Trophoblast cell (in vitro differentiated cells and primary cell): ENCODE measurements around the gene ACTN2.

Experiments
- DNase-seq, 2 donors: peaks; one replicate each; pipeline ENCODE4 v3.0.0-alpha.2; 2016
- H2AFZ ChIP-seq: 2 replicates; pipeline ENCODE4 v1.6.1; 2013; ENCODE audit warnings: low read length, moderate library complexity, mild to moderate bottlenecking; ENCODE audit not compliant: insufficient read depth, poor library complexity
- H2AK5ac ChIP-seq: 2 replicates; pipeline ENCODE4 v1.6.1; 2013; ENCODE audit warnings: mild to moderate bottlenecking, low read length
- H2BK120ac ChIP-seq: 2 replicates; pipeline ENCODE4 v1.6.1; 2013; ENCODE audit warnings: low read length, mild to moderate bottlenecking, moderate library complexity; ENCODE audit not compliant: insufficient read depth, poor library complexity
- H2BK12ac ChIP-seq: 2 replicates; pipeline ENCODE4 v1.6.1; 2013; ENCODE audit warnings: mild to moderate bottlenecking, low read length, moderate library complexity
- H2BK5ac ChIP-seq: 2 replicates; pipeline ENCODE4 v1.6.1; 2013; ENCODE audit warnings: low read length, low read depth, moderate library complexity, mild to moderate bottlenecking; ENCODE audit not compliant: poor library complexity
- H3K14ac ChIP-seq: 2 replicates; pipeline ENCODE4 v1.6.1; 2013; ENCODE audit warnings: mild to moderate bottlenecking, low read length
- H3K18ac ChIP-seq: 2 replicates; pipeline ENCODE4 v1.6.1; 2013; ENCODE audit warnings: mild to moderate bottlenecking, low read length
- H3K23ac ChIP-seq: 2 replicates; pipeline ENCODE4 v1.6.1; 2013; ENCODE audit warnings: low read length
- H3K27ac ChIP-seq: 2 replicates; pipeline ENCODE4 v1.5.1; 2013; ENCODE audit warnings: low read depth, mild to moderate bottlenecking, inconsistent platforms, low read length, moderate library complexity
- H3K27me3 ChIP-seq: 2 replicates; pipeline ENCODE4 v1.6.1; 2013; ENCODE audit warnings: inconsistent platforms, mild to moderate bottlenecking, low read length, moderate library complexity; ENCODE audit not compliant: insufficient read depth
- H3K36me3 ChIP-seq, 2 experiments: 1 replicate in 1 of 2; 2 replicates in 1 of 2; pipeline ENCODE4 v1.6.1; 2013; ENCODE audit warnings: low read length in 2 of 2, mild to moderate bottlenecking in 2 of 2, moderate library complexity in 1 of 2; ENCODE audit not compliant: insufficient read depth in 2 of 2, control insufficient read depth in 1 of 2
- H3K4ac ChIP-seq: 2 replicates; pipeline ENCODE4 v1.6.1; 2013; ENCODE audit warnings: low read depth, mild to moderate bottlenecking, low read length, moderate library complexity
- H3K4me1 ChIP-seq, 2 experiments: 1 replicate in 1 of 2; 2 replicates in 1 of 2; pipeline ENCODE4 v1.6.1; 2013; ENCODE audit warnings: low read length in 2 of 2, mild to moderate bottlenecking in 2 of 2, moderate library complexity in 1 of 2; ENCODE audit not compliant: insufficient read depth in 2 of 2, control insufficient read depth in 1 of 2
- H3K4me2 ChIP-seq: 2 replicates; pipeline ENCODE4 v1.6.1; 2013; ENCODE audit warnings: inconsistent platforms, mild to moderate bottlenecking, low read length, moderate library complexity
- H3K4me3 ChIP-seq: 2 replicates; pipeline ENCODE4 v1.5.1; 2013; ENCODE audit warnings: mild to moderate bottlenecking, low read depth, low read length, inconsistent platforms
- H3K79me1 ChIP-seq: one replicate; pipeline ENCODE4 v1.6.1; 2013; ENCODE audit warnings: low read length
- H3K79me2 ChIP-seq: 2 replicates; pipeline ENCODE4 v1.6.1; 2013; ENCODE audit warnings: low read length, mild to moderate bottlenecking; ENCODE audit not compliant: control insufficient read depth, insufficient read depth, poor library complexity
- H3K9ac ChIP-seq: 2 replicates; pipeline ENCODE4 v1.6.1; 2013; ENCODE audit warnings: mild to moderate bottlenecking, low read length
- H3K9me3 ChIP-seq: 2 replicates; pipeline ENCODE4 v1.6.1; 2013; ENCODE audit warnings: low read depth, mild to moderate bottlenecking, control low read depth, inconsistent platforms, low read length; ENCODE audit not compliant: insufficient read depth
- H4K12ac ChIP-seq: 2 replicates; pipeline ENCODE4 v1.6.1; 2013; ENCODE audit warnings: low read depth, mild to moderate bottlenecking, low read length, moderate library complexity
- H4K8ac ChIP-seq: 2 replicates; pipeline ENCODE4 v1.6.1; 2013; ENCODE audit warnings: low read depth, mild to moderate bottlenecking, low read length, moderate library complexity
- H4K91ac ChIP-seq: one replicate; pipeline ENCODE4 v1.6.1; 2013; ENCODE audit warnings: low read depth, mild to moderate bottlenecking, low read length, moderate library complexity
- WGBS: extraction: QIAGEN DNeasy Blood & Tissue Kit; methylation state at CpG from one replicate; pipeline ENCODE4 v1.1.7; 2013; ENCODE audit warnings: missing lambda C conversion rate; ENCODE audit not compliant: insufficient read length, insufficient coverage; ENCODE audit errors: extremely low coverage; 5-methylcytosine and 5-hydroxymethylcytosine counted together

The ACTN2 gene

GRCh38 chr1:236809148-236809547, 122.8 kb downstream of the ACTN2 start:
- Histone ChIP-seq H2BK120ac (no peak overlapping the region), H3K18ac (no peak overlapping the region), H3K36me3 (peaks cover 2 to 14% of the 10 kb centered on the region in 2 experiments), H2AK5ac (no peak overlapping the region), H3K79me2 (no peaks in the 10 kb centered on the region), H3K9ac (no peak overlapping the region), H3K9me3 (no peaks in the 10 kb centered on the region), H4K8ac (no peak overlapping the region), H3K4ac (no peak overlapping the region), H3K79me1 (no peaks in the 10 kb centered on the region), H3K4me1 (no peaks in the 10 kb centered on the region), H4K91ac (no peak overlapping the region), H3K4me2 (no peak overlapping the region), H3K27ac (no peak overlapping the region), H4K12ac (no peak overlapping the region), H2AFZ (no peak overlapping the region), H3K4me3 (no peak overlapping the region), H2BK12ac (no peak overlapping the region), H3K14ac (no peak overlapping the region), H3K27me3 (no peaks in the 10 kb centered on the region), H2BK5ac (no peak overlapping the region), H3K23ac (no peak overlapping the region)
- DNase-seq, result no peak
- no CpG with 5 or more reads among the region's 1 CpG for WGBS

- H3K4ac ChIP-seq, result no peak overlapping the region
- DNase-seq, result no peak
- no peak overlapping the region for H3K4me3 ChIP-seq
- H3K79me2 ChIP-seq, result no peaks in the 10 kb centered on the region
- H2BK120ac ChIP-seq, result no peak overlapping the region
- no peak overlapping the region for H3K14ac ChIP-seq
- no peak overlapping the region for H3K4me2 ChIP-seq
- no peak overlapping the region for H2AK5ac ChIP-seq
- H4K8ac ChIP-seq, result no peak overlapping the region
- no peak overlapping the region for H3K18ac ChIP-seq
- peaks cover 2 to 15% of the 10 kb centered on the region in 2 experiments for H3K36me3 ChIP-seq
- H4K91ac ChIP-seq, result no peak overlapping the region
- no peak overlapping the region for H3K23ac ChIP-seq
- H3K9ac ChIP-seq, result no peak overlapping the region
- H2AFZ ChIP-seq, result no peak overlapping the region
- H3K27me3 ChIP-seq, result no peaks in the 10 kb centered on the region
- 100% methylated on average over 1 of the region's 3 CpGs for whole genome bisulfite sequencing
- H4K12ac ChIP-seq, result no peak overlapping the region
- H3K9me3 ChIP-seq, result no peaks in the 10 kb centered on the region
- H3K27ac ChIP-seq, result no peak overlapping the region
- no peak overlapping the region for H2BK12ac ChIP-seq
- no peak overlapping the region for H2BK5ac ChIP-seq
- no peaks in the 10 kb centered on the region for H3K4me1 ChIP-seq
- no peaks in the 10 kb centered on the region for H3K79me1 ChIP-seq
Measured at GRCh38 chr1:236810018-236810417, 123.7 kb downstream of the ACTN2 start.

- Histone ChIP-seq H3K79me1 (no peaks in the 10 kb centered on the region), H2BK120ac (no peak overlapping the region), H3K4ac (no peak overlapping the region), H3K79me2 (no peaks in the 10 kb centered on the region), H3K36me3 (peaks cover 2 to 18% of the 10 kb centered on the region in 2 experiments), H2BK12ac (no peak overlapping the region), H2AFZ (no peak overlapping the region), H3K4me3 (no peak overlapping the region), H3K23ac (no peak overlapping the region), H3K27me3 (no peaks in the 10 kb centered on the region), H4K12ac (no peak overlapping the region), H3K14ac (no peak overlapping the region), H3K18ac (no peak overlapping the region), H3K9ac (no peak overlapping the region), H3K9me3 (no peaks in the 10 kb centered on the region), H4K8ac (no peak overlapping the region), H2BK5ac (no peak overlapping the region), H3K4me2 (no peak overlapping the region), H4K91ac (no peak overlapping the region), H3K27ac (no peak overlapping the region), H2AK5ac (no peak overlapping the region), H3K4me1 (no peaks in the 10 kb centered on the region)
- no peak for DNase-seq
- no CpG with 5 or more reads among the region's 5 CpGs for WGBS
Measured at GRCh38 chr1:236812334-236813030, 126.2 kb downstream of the ACTN2 start.
